Thymus (tissue), 11 donors: ENCODE data around the gene SPIN1. TPM values are rescaled to one million over a fixed set of nuclear protein-coding genes. Genes with fewer than 3 reads are reported as not detected.

Source experiments
- DNase-seq, 9 donors: peaks; one replicate each; pipeline ENCODE4 v3.0.0-alpha.2; 2013; ENCODE audit warnings: low spot score in 9 of 9, low read depth in 6 of 9, missing footprints in 1 of 9
- H3K27ac ChIP-seq, 2 donors: one replicate each; pipeline ENCODE4 v1.5.1; 2013; ENCODE audit warnings: control low read depth in 1 of 2, low read depth in 1 of 2, low read length in 1 of 2, mild to moderate bottlenecking in 1 of 2, moderate library complexity in 1 of 2
- H3K27me3 ChIP-seq, 2 donors: one replicate each; pipeline ENCODE4 v1.5.1; 2013; ENCODE audit warnings: low read length in 1 of 2; ENCODE audit not compliant: control insufficient read depth in 2 of 2, insufficient read depth in 1 of 2
- H3K36me3 ChIP-seq, 2 donors: one replicate each; pipeline ENCODE4 v1.5.1; 2013; ENCODE audit warnings: low read length in 1 of 2, mild to moderate bottlenecking in 1 of 2, moderate library complexity in 1 of 2; ENCODE audit not compliant: control insufficient read depth in 2 of 2, insufficient read depth in 2 of 2
- H3K4me1 ChIP-seq, 2 donors: one replicate each; pipeline ENCODE4 v1.5.1; 2013; ENCODE audit warnings: low read length in 2 of 2; ENCODE audit not compliant: control insufficient read depth in 2 of 2, insufficient read depth in 2 of 2
- H3K4me3 ChIP-seq, 2 donors: one replicate each; pipeline ENCODE4 v1.5.1; 2013; ENCODE audit warnings: low read length in 2 of 2, control low read depth in 1 of 2, mild to moderate bottlenecking in 1 of 2
- H3K9me3 ChIP-seq, 2 donors: one replicate each; pipeline ENCODE4 v1.5.1; 2013; ENCODE audit warnings: low read length in 1 of 2, mild to moderate bottlenecking in 1 of 2; ENCODE audit not compliant: control insufficient read depth in 2 of 2, insufficient read depth in 1 of 2
- WGBS: extraction: QIAGEN DNeasy Blood & Tissue Kit; methylation state at CpG from one replicate; pipeline ENCODE4 v1.1.7; 2013; 5-methylcytosine and 5-hydroxymethylcytosine counted together
- polyA plus RNA-seq: library from polyadenylated mRNA; stranded (reverse); fragments of 200-250 nt; gene quantifications from one replicate; pipeline ENCODE4 v1.2.3, GENCODE V29; 2013
- total RNA-seq: library from RNA; stranded (reverse); fragments of 120-200 nt; gene quantifications from one replicate; pipeline ENCODE4 v1.2.4, GENCODE V29; 2013
- donor health status: healthy.

The SPIN1 gene
- total and polyA plus RNA-seq, 2 donors = 36.9 to 41.0 TPM

GRCh38 chr9:88392549-88392948 is 4.3 kb downstream of the SPIN1 start:
- H3K27me3 ChIP-seq = no peaks in the 10 kb centered on the region
- no peaks in the 10 kb centered on the region for H3K9me3 ChIP-seq
- 96% methylated on average over 1 of the region's 1 CpG for WGBS
- no peaks in the 10 kb centered on the region for H3K36me3 ChIP-seq
- no peak for DNase-seq
- no peak overlapping the region for H3K4me3 ChIP-seq
- peaks cover 8 to 12% of the 10 kb centered on the region in 2 donors for H3K4me1 ChIP-seq
- H3K27ac ChIP-seq = no peak overlapping the region

GRCh38 chr9:88396836-88397577 is 8.8 kb downstream of the SPIN1 start:
- Histone ChIP-seq H3K4me1 (peaks cover 0 to 4% of the 10 kb centered on the region in 2 donors), H3K27me3 (no peaks in the 10 kb centered on the region), H3K36me3 (no peaks in the 10 kb centered on the region), H3K9me3 (no peaks in the 10 kb centered on the region), H3K27ac (no peak overlapping the region), H3K4me3 (no peak overlapping the region)
- no peak for DNase-seq
- 98% methylated on average over 3 of the region's 3 CpGs for WGBS

DNA sequence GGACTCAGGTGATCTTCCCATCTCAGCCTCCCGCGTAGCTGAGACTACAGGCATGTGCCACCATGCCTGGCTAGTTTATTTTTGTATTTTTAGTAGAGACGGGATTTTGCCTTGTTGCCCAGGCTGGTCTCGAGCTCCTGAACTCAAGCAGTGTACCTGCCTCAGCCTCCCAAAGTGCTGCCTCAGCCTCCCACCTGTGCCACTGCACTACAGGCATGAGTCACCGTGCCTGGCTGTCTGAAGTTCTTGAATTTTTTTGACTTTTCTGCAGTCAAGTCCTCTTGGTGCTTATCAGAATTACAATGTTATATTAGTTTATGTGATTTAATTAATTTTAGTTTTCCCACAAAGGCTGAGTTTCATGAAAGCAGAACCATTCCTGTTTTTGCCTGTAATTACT is 9.8 kb downstream of the SPIN1 start:
- no peak overlapping the region for H3K27ac ChIP-seq
- H3K4me1 ChIP-seq = peaks cover 0 to 4% of the 10 kb centered on the region in 2 donors
- H3K9me3 ChIP-seq = no peaks in the 10 kb centered on the region
- no peaks in the 10 kb centered on the region for H3K36me3 ChIP-seq
- 96% methylated on average over 5 of the region's 5 CpGs for WGBS
- no peak for DNase-seq
- no peaks in the 10 kb centered on the region for H3K27me3 ChIP-seq
- H3K4me3 ChIP-seq = no peak overlapping the region

- no peak for DNase-seq
- Histone ChIP-seq H3K27me3 (no peaks in the 10 kb centered on the region), H3K9me3 (no peaks in the 10 kb centered on the region), H3K4me3 (no peak overlapping the region), H3K36me3 (no peaks in the 10 kb centered on the region), H3K27ac (no peak overlapping the region), H3K4me1 (peaks cover 0 to 4% of the 10 kb centered on the region in 2 donors)
- WGBS = 98% methylated on average over 3 of the region's 3 CpGs
Measured at GRCh38 chr9:88399966-88400365, 11.7 kb downstream of the SPIN1 start.

- no peaks in the 10 kb centered on the region for H3K9me3 ChIP-seq
- H3K4me1 ChIP-seq = peaks cover 0 to 4% of the 10 kb centered on the region in 2 donors
- no peak for DNase-seq
- 96% methylated on average over 4 of the region's 4 CpGs for WGBS
- no peaks in the 10 kb centered on the region for H3K36me3 ChIP-seq
- H3K27me3 ChIP-seq = no peaks in the 10 kb centered on the region
- no peak overlapping the region for H3K4me3 ChIP-seq
- H3K27ac ChIP-seq = no peak overlapping the region
Measured at GRCh38 chr9:88403340-88403739, 15.1 kb downstream of the SPIN1 start.

DNA sequence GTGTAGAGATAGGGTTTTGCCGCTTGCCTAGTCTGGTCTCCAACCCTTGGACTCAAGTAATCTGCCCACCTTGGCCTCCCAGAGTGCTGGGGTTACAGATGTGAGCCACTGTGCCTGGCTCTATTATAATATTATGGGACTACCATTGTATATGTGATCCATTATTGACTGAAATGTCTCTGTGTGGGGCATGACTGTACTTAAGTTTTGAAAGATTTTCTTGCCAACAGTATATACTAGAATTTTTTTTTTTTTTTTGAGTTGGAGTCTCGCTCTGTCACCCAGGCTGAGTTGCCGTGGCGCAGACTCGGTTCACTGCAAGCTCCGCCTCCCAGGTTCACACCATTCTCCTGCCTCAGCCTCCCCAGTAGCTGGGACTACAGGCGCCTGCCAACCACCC is 17.8 kb downstream of the SPIN1 start:
- H3K4me3 ChIP-seq = no peak overlapping the region
- no peaks in the 10 kb centered on the region for H3K27me3 ChIP-seq
- H3K9me3 ChIP-seq = no peaks in the 10 kb centered on the region
- no peaks in the 10 kb centered on the region for H3K36me3 ChIP-seq
- H3K4me1 ChIP-seq = no peaks in the 10 kb centered on the region
- 96% methylated on average over 7 of the region's 7 CpGs for WGBS
- no peak for DNase-seq
- no peak overlapping the region for H3K27ac ChIP-seq

- H3K9me3 ChIP-seq = peaks cover 1 to 21% of the 10 kb centered on the region in 2 donors
- H3K36me3 ChIP-seq = peaks cover 3 to 8% of the 10 kb centered on the region in 2 donors
- H3K4me1 ChIP-seq = no peaks in the 10 kb centered on the region
- no peak for DNase-seq
- no peak overlapping the region for H3K4me3 ChIP-seq
- H3K27me3 ChIP-seq = no peaks in the 10 kb centered on the region
- no peak overlapping the region for H3K27ac ChIP-seq
- 97% methylated on average over 4 of the region's 4 CpGs for WGBS
Measured at GRCh38 chr9:88411471-88411870, 23.2 kb downstream of the SPIN1 start.

DNA sequence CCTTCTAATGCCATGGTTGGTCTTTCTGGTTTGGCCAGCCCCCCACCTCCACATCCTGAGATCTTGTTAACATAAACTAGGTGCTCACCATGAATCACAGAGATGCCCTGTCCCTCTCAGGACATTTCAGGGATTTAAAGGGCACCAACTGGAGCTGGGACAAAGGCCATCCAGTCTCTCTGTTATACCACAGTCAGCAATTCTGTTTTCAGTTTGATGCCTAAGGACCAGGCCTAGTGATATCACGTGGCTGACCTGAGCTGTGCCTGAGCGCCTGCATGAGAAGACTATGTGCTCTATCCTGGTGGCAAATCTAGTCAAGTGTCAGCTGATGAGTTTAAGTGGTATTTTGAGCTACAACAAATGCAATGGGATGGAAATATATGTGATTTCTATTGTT is 26.1 kb downstream of the SPIN1 start:
- Histone ChIP-seq H3K27me3 (no peaks in the 10 kb centered on the region), H3K9me3 (peaks cover 4 to 24% of the 10 kb centered on the region in 2 donors), H3K36me3 (peaks cover 7 to 16% of the 10 kb centered on the region in 2 donors), H3K4me1 (no peaks in the 10 kb centered on the region), H3K27ac (no peak overlapping the region), H3K4me3 (no peak overlapping the region)
- over 99% methylated on average over 2 of the region's 2 CpGs for WGBS
- no peak for DNase-seq

GRCh38 chr9:88418025-88418424 is 29.8 kb downstream of the SPIN1 start:
- Histone ChIP-seq H3K4me3 (no peak overlapping the region), H3K27me3 (no peaks in the 10 kb centered on the region), H3K27ac (no peak overlapping the region), H3K36me3 (peaks cover 17% of the 10 kb centered on the region in 2 donors), H3K9me3 (peaks cover 8 to 20% of the 10 kb centered on the region in 2 donors), H3K4me1 (no peaks in the 10 kb centered on the region)
- DNase-seq = no peak
- 89% methylated on average over 4 of the region's 4 CpGs for WGBS
